ENCODE data around the gene IPO7. TPM values are rescaled to one million over a fixed set of nuclear protein-coding genes. Genes with fewer than 3 reads are reported as not detected.
A peak's percentile ranks its signal among the peaks of the same experiment; 100 is the strongest.

IPO7 gene
- total and polyA plus RNA-seq, 2 of the 13 experiments (the other 11 are each of a cell fraction or from before 2014, with no cell fraction given), result 59.4 to 98.4 TPM

DNA sequence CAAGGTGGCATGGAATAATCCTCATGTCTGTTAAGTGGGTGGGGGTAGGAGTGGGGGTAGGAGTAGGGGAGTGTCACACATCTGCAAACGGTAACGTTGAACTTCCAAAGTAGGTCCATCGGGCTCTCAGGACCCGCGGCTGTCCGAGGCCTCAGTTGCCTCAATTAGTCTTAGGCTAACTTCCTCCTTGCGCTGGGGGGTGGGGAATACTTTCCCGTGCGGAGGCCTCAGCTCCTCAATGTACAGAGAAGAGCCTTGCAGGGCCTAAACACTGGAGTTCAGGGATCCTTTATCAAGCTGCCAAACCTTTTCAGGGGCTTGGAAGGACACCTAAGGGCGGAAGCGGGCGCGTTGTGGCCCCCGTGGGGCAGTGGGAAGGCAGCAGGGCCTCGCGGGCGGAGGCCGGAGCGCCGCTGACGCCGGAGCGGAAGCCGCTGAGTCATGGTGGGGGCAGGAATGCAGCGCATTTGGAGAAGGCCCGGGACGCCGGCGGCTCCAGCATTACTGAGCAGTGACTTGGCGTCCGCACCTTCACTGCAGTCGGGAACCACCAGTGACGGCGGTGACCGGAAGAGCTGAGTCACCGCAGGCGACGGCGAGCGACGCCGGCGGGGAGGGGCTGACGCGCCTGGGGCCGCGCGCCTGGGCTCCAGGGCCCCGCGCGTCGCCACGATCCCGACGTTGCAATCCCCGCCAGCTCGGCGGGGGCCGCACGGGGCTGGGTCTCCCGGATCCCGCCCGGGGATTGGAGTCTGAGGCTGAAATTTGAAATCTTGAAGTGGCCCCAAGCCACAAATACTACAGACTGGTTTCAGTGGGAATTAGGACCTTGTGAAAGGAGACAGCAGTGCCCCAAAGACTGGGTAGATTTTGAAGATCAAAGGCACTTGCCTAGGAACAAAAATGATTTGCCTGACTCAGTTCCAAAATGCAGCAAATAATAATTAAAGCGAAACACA is 20.2 kb upstream of the IPO7 start (continued):
- TF ChIP-seq ZNF335 (CRISPR knock-in tag; IDR thresholded peaks at IDR 0.05) (peak; percentile 94), ZFP62 (CRISPR knock-in tag; IDR thresholded peaks at IDR 0.05) (no peak), AGO2 (optimal IDR thresholded peaks at IDR 0.05; ENCODE audit: low read depth, low read length) (peak; percentile 76), NAIF1 (CRISPR knock-in tag; IDR thresholded peaks at IDR 0.05; ENCODE audit: borderline replicate concordance) (peak; percentile 65; the same call in 1 of the 2 replicates), HNF4G (IDR thresholded peaks at IDR 0.05; ENCODE audit: borderline replicate concordance, low read depth, low read length) (no peak), HNF4G (CRISPR knock-in tag; IDR thresholded peaks at IDR 0.05; ENCODE audit: borderline replicate concordance, low read depth) (0 out of 2 replicates have a peak, but pooled peaks have one; percentile 48), NR2F2 (IDR thresholded peaks at IDR 0.05; ENCODE audit: borderline replicate concordance, low read depth) (no peak; the same call in 1 of the 2 replicates), ZNF451 (CRISPR knock-in tag; IDR thresholded peaks at IDR 0.05) (peak; percentile 64; the same call in 1 of the 2 replicates), ZFP90 (CRISPR knock-in tag; IDR thresholded peaks at IDR 0.05; ENCODE audit: borderline replicate concordance) (peak; percentile 71; the same call in 1 of the 2 replicates), DMAP1 (CRISPR knock-in tag; IDR thresholded peaks at IDR 0.05) (peak; percentile 96), ZNF776 (CRISPR knock-in tag; IDR thresholded peaks at IDR 0.05) (peak; percentile 88), SAP130 (CRISPR knock-in tag; IDR thresholded peaks at IDR 0.05; ENCODE audit: low read depth) (peak; percentile 98), ZKSCAN8 (CRISPR knock-in tag; IDR thresholded peaks at IDR 0.05; ENCODE audit: borderline replicate concordance) (peak; percentile 81; the same call in 1 of the 2 replicates), EED (CRISPR knock-in tag; IDR thresholded peaks at IDR 0.05) (no peak), GABPA (IDR thresholded peaks at IDR 0.05; ENCODE audit: low read depth, low read length) (peak; percentile 46; the same call in 1 of the 2 replicates), GABPA (CRISPR knock-in tag; IDR thresholded peaks at IDR 0.05; ENCODE audit: low read depth) (peak; percentile 78), KAT2B (IDR thresholded peaks at IDR 0.05; ENCODE audit: borderline replicate concordance, low read depth, low read length) (no peak), SIN3A (IDR thresholded peaks at IDR 0.05; ENCODE audit: borderline replicate concordance, low read depth, low read length) (peak; percentile 70; the same call in 1 of the 2 replicates), ETV6 (CRISPR knock-in tag; conservative IDR thresholded peaks at IDR 0.05) (0 out of 2 replicates have a peak, but pooled peaks have one; percentile 79), NCOA5 (CRISPR knock-in tag; IDR thresholded peaks at IDR 0.05) (no peak), ZNF652 (CRISPR knock-in tag; IDR thresholded peaks at IDR 0.05; ENCODE audit: borderline replicate concordance, low read depth) (no peak), MIXL1 (CRISPR knock-in tag; IDR thresholded peaks at IDR 0.05) (peak; percentile 73), DNMT3B (CRISPR knock-in tag; conservative IDR thresholded peaks at IDR 0.05) (0 out of 2 replicates have a peak, but pooled peaks have one; percentile 59)
- TF ChIP-seq, protein P1, sequence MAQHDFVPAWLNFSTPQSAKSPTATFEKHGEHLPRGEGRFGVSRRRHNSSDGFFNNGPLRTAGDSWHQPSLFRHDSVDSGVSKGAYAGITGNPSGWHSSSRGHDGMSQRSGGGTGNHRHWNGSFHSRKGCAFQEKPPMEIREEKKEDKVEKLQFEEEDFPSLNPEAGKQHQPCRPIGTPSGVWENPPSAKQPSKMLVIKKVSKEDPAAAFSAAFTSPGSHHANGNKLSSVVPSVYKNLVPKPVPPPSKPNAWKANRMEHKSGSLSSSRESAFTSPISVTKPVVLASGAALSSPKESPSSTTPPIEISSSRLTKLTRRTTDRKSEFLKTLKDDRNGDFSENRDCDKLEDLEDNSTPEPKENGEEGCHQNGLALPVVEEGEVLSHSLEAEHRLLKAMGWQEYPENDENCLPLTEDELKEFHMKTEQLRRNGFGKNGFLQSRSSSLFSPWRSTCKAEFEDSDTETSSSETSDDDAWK (CRISPR knock-in tag; IDR thresholded peaks at IDR 0.05), result no peak
- TF ChIP-seq, protein P2, sequence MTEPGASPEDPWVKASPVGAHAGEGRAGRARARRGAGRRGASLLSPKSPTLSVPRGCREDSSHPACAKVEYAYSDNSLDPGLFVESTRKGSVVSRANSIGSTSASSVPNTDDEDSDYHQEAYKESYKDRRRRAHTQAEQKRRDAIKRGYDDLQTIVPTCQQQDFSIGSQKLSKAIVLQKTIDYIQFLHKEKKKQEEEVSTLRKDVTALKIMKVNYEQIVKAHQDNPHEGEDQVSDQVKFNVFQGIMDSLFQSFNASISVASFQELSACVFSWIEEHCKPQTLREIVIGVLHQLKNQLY (CRISPR knock-in tag; IDR thresholded peaks at IDR 0.05), result peak; percentile 79; the same call in 1 of the 2 replicates
- TF ChIP-seq, protein P3, sequence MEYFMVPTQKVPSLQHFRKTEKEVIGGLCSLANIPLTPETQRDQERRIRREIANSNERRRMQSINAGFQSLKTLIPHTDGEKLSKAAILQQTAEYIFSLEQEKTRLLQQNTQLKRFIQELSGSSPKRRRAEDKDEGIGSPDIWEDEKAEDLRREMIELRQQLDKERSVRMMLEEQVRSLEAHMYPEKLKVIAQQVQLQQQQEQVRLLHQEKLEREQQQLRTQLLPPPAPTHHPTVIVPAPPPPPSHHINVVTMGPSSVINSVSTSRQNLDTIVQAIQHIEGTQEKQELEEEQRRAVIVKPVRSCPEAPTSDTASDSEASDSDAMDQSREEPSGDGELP (IDR thresholded peaks at IDR 0.05; ENCODE audit: borderline replicate concordance, low read depth), result peak; percentile 71; the same call in 1 of the 2 replicates
- TF ChIP-seq, protein P4, sequence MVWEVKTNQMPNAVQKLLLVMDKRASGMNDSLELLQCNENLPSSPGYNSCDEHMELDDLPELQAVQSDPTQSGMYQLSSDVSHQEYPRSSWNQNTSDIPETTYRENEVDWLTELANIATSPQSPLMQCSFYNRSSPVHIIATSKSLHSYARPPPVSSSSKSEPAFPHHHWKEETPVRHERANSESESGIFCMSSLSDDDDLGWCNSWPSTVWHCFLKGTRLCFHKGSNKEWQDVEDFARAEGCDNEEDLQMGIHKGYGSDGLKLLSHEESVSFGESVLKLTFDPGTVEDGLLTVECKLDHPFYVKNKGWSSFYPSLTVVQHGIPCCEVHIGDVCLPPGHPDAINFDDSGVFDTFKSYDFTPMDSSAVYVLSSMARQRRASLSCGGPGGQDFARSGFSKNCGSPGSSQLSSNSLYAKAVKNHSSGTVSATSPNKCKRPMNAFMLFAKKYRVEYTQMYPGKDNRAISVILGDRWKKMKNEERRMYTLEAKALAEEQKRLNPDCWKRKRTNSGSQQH (CRISPR knock-in tag; IDR thresholded peaks at IDR 0.05; ENCODE audit: low read depth), result peak; percentile 58; the same call in 1 of the 2 replicates

All from HepG2 (cell line).